ENCODE measurements around the gene CCDC12. TPM values are rescaled to one million over a fixed set of nuclear protein-coding genes. Genes with fewer than 3 reads are reported as not detected.
A peak's percentile ranks its signal among the peaks of the same experiment; 100 is the strongest.

Gene CCDC12
- total and polyA plus RNA-seq, 2 of the 13 experiments (the other 11 are each of a cell fraction or from before 2014, with no cell fraction given) = 30.1 to 49.5 TPM

DNA sequence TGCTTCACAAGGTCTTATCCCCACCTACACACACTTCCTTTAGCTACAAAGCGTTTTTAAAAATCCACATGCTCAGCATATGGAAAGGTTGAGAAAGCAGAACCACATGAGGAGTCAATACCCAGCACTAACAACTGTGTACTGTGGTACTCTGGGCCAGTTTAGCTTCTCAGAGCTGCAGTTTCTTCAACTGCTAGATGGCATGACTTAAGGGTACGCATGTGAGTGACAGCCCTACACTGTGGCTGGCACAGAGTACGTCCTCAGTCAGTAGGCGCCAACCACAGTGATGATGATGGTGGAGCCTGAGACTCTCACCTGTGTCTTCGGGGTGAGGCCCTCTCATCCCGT is 17.4 kb downstream of the CCDC12 start:
- no peak overlapping the region for H3K4me2 ChIP-seq (ENCODE audit: low read depth, low read length)
- no peaks in the 10 kb centered on the region for H3K9me3 ChIP-seq (ENCODE audit: low read length)
- no peak overlapping the region for H2AFZ ChIP-seq (ENCODE audit: low read length)
- CTCF ChIA-PET (ENCODE audit: low intra/inter-chr PET ratio, low total read pairs) = no interaction called here
- intact Hi-C loops (cut with micrococcal nuclease; ENCODE audit: unreplicated experiment) = no loop called here
- no peaks in the 10 kb centered on the region for H3K27me3 ChIP-seq (ENCODE audit: control insufficient read depth in 1 of 2, insufficient read depth in 2 of 2, low read length in 2 of 2)
- ATAC-seq (no peak; the same call in 2 of the 3 replicates), DNase-seq (ENCODE audit: low spot score) (no peak), FAIRE-seq (no peak)
- no peak overlapping the region for H3K9ac ChIP-seq (ENCODE audit: insufficient read depth, low read depth, low read length)
- H3K4me3 ChIP-seq (replicated peaks in 1 of 3; ENCODE audit: insufficient read depth in 1 of 3, low read depth in 2 of 3, low read length in 3 of 3) = no peak overlapping the region
- peaks cover 86% of the 10 kb centered on the region for H3K4me1 ChIP-seq (ENCODE audit: insufficient read depth, low read length)
- TSS peak; percentile 5 for BruUV-seq (replicated peaks)
- POLR2A ChIA-PET = interaction anchor here (1.0 to 1.2 kb wide), 2 partner anchors 18 to 21 kb away, joined by 3 to 5 read pairs; partner anchors contain the start of gene CCDC12
- H3K79me2 ChIP-seq (ENCODE audit: insufficient read depth, low read length) = peaks cover 86% of the 10 kb centered on the region
- peaks cover 3 to 15% of the 10 kb centered on the region in 2 experiments; a peak in 4 of 5 replicates for H3K36me3 ChIP-seq (replicated peaks in 1 of 2; ENCODE audit: control insufficient read depth in 1 of 2, insufficient read depth in 2 of 2, low read length in 2 of 2)
- WGBS (ENCODE audit: low lambda C conversion rate) = 94% methylated on average over 6 of the region's 6 CpGs
- H3K27ac ChIP-seq (ENCODE audit: extremely low read length, insufficient read depth, low read length) = no peak overlapping the region
- peaks cover 65% of the 10 kb centered on the region for H4K20me1 ChIP-seq (ENCODE audit: insufficient read depth, low read length)
- in situ Hi-C loops (cut with HindIII; ENCODE audit: extremely low pct_ligation_motif_present, low pct_unique_long_range_greater_than_20kb) = no loop called here
- no peak for TF ChIP-seq MAF1 (CRISPR knock-in tag; IDR thresholded peaks at IDR 0.05; ENCODE audit: borderline replicate concordance)
- no peak for TF ChIP-seq ZNF550 (CRISPR knock-in tag; IDR thresholded peaks at IDR 0.05; ENCODE audit: borderline replicate concordance)
- TF ChIP-seq BRF2 (CRISPR knock-in tag; IDR thresholded peaks at IDR 0.05) = no peak
- TF ChIP-seq ZBTB40 (IDR thresholded peaks at IDR 0.05) = no peak
- TF ChIP-seq ZBTB40 (CRISPR knock-in tag; IDR thresholded peaks at IDR 0.05) = no peak
- no peak for TF ChIP-seq ARHGAP35 (CRISPR knock-in tag; IDR thresholded peaks at IDR 0.05; ENCODE audit: borderline replicate concordance)
- TF ChIP-seq SAP130 (CRISPR knock-in tag; IDR thresholded peaks at IDR 0.05; ENCODE audit: low read depth) = no peak
- no peak for TF ChIP-seq E2F5 (CRISPR knock-in tag; conservative IDR thresholded peaks at IDR 0.05)
- no peak for TF ChIP-seq KLF16 (CRISPR knock-in tag; IDR thresholded peaks at IDR 0.05)
- no peak for TF ChIP-seq ZNF781 (CRISPR knock-in tag; IDR thresholded peaks at IDR 0.05; ENCODE audit: borderline replicate concordance, not compliant biosample characterization)
- TF ChIP-seq AGO1 (IDR thresholded peaks at IDR 0.05; ENCODE audit: low read depth, low read length, poor library complexity, severe bottlenecking) = no peak
- TF ChIP-seq ZNF503 (CRISPR knock-in tag; IDR thresholded peaks at IDR 0.05) = no peak
